Adrenal gland (tissue), 12 donors: Measurements from ENCODE around the gene GJB1. TPM values are rescaled to one million over a fixed set of nuclear protein-coding genes. Genes with fewer than 3 reads are reported as not detected.

Source experiments
- DNase-seq, 7 donors: peaks; one replicate each; pipeline ENCODE4 v3.0.0-alpha.2; 2019 to 2020
- H3K27ac ChIP-seq, 5 donors: fragments of 200-600 bp; sonication (generic) in 4 of 5; 1 replicate in 3 of 5; 2 replicates in 2 of 5; pipeline versions ENCODE4 v1.5.1 to v1.8.0; 2016 to 2020; ENCODE audit warnings: mild to moderate bottlenecking in 1 of 5
- H3K27me3 ChIP-seq: fragments of 200-600 bp; 2 replicates; pipeline ENCODE4 v1.8.0; 2021
- H3K36me3 ChIP-seq, 2 donors: fragments of 200-600 bp; replicated peaks in 1 of 2; 1 replicate in 1 of 2; 2 replicates in 1 of 2; pipeline versions ENCODE4 v1.5.1 to v1.8.0; 2018 to 2022
- H3K4me1 ChIP-seq, 2 donors: fragments of 200-600 bp; replicated peaks in 1 of 2; 1 replicate in 1 of 2; 2 replicates in 1 of 2; pipeline versions ENCODE4 v1.5.1 to v1.8.0; 2018 to 2021
- H3K4me3 ChIP-seq, 4 donors: fragments of 200-600 bp; sonication (generic) in 3 of 4; one replicate each; pipeline ENCODE4 v1.5.1; 2016 to 2018
- H3K9me3 ChIP-seq, 3 donors: fragments of 200-600 bp; sonication (generic) in 1 of 3; replicated peaks in 1 of 3; 1 replicate in 2 of 3; 2 replicates in 1 of 3; pipeline versions ENCODE4 v1.5.1 to v1.8.0; 2016 to 2021
- CTCF ChIP-seq, 6 experiments: fragments of 450-650 bp in 4 of 6; fragments of 200-600 bp in 2 of 6; sonication (generic) in 1 of 6; IDR thresholded peaks; 1 replicate in 5 of 6; 2 replicates in 1 of 6; pipeline versions ENCODE4 v1.5.1 to v1.8.0; 2016 to 2021; ENCODE audit warnings: antibody characterized with exemption in 6 of 6, mild to moderate bottlenecking in 2 of 6, moderate library complexity in 1 of 6
- POLR2A ChIP-seq, 2 donors: fragments of 450-650 bp; IDR thresholded peaks; one replicate each; pipeline ENCODE4 v1.6.1; 2017; ENCODE audit warnings: antibody characterized with exemption in 2 of 2, mild to moderate bottlenecking in 2 of 2, moderate library complexity in 1 of 2
- WGBS, 4 donors: extraction: QIAGEN DNeasy Blood & Tissue Kit in 2 of 4; methylation state at CpG; one replicate each; pipeline versions ENCODE4 v1.1.5 to v1.1.7; 2013 to 2017; 5-methylcytosine and 5-hydroxymethylcytosine counted together
- intact Hi-C, 2 donors: fragments of 100-400 bp; cut with DNase I; formaldehyde crosslinking; loops; one replicate each; pipeline versions ENCODE4 v1.14.1 to v1.15.0; 2022 to 2023
- polyA plus RNA-seq, 3 donors: library from polyadenylated mRNA; stranded (reverse); fragments of 200-250 nt in 2 of 3; fragments of 350-450 nt in 1 of 3; fragmentation: Illumina TruSeq in 1 of 3; extraction: RNeasy Lipid Tissue Mini Kit (QIAGEN cat#74804) in 1 of 3; gene quantifications; one replicate each; pipeline ENCODE4 v1.2.3, GENCODE V29; 2013 to 2014
- total RNA-seq, 9 donors: library from RNA; depleted of rRNA in 4 of 9; stranded (reverse); fragments of >200 nt in 4 of 9; fragments of 120-200 nt in 1 of 9; fragmentation: NEBNext Ultra II Directional in 1 of 9; extraction: Animal tissue kit (Norgen Biotek cat#: 25700) in 1 of 9; gene quantifications; one replicate each; pipeline versions ENCODE4 v1.1.0 to v1.2.4, GENCODE V29; 2013 to 2023
- donor health status: healthy with polysubstance abuse.
- donor health status: Bipolar disorder and iron deficiency.
- donor health status: DM: yes; HTN: yes; CAD: no.
- donor health status: DM: no; HTN: no; CAD: no.
- donor health status: DM: no; HTN: no; CAD: no.
- donor health status: DM: yes; HTN: yes; CAD: no.

The GJB1 gene
- total and polyA plus RNA-seq, 12 donors = 0.18 TPM; not detected in 11

- no peak overlapping the region for H3K27ac ChIP-seq
- DNase-seq = no peak
- H3K4me3 ChIP-seq = no peak overlapping the region
- peaks cover 0 to 3% of the 10 kb centered on the region in 2 donors for H3K4me1 ChIP-seq
- TF ChIP-seq POLR2A (IDR thresholded peaks at IDR 0.05) = no peak
- no peak for TF ChIP-seq CTCF (IDR thresholded peaks at IDR 0.05)
- WGBS, 4 donors = 68 to 89% (median 85%) methylated on average over 4 of the region's 4 CpGs
- no peaks in the 10 kb centered on the region for H3K36me3 ChIP-seq
- no peaks in the 10 kb centered on the region for H3K9me3 ChIP-seq
- intact Hi-C loops = loop anchor here in 1 of 2 donors (10.0 kb wide), 1 partner anchor 200 kb away; no protein-coding TSS in a partner anchor
- no peaks in the 10 kb centered on the region for H3K27me3 ChIP-seq
Observed at GRCh38 chrX:71184803-71185495, 38.1 kb upstream of the GJB1 start.

GRCh38 chrX:71191248-71191647 is 31.8 kb upstream of the GJB1 start:
- intact Hi-C loops = no loop called here

GRCh38 chrX:71195964-71196649 is 26.9 kb upstream of the GJB1 start:
- H3K27me3 ChIP-seq = peaks cover 3% of the 10 kb centered on the region
- intact Hi-C loops = no loop called here
- no peak overlapping the region for H3K4me3 ChIP-seq
- no peak for DNase-seq
- H3K4me1 ChIP-seq = no peaks in the 10 kb centered on the region
- TF ChIP-seq POLR2A (IDR thresholded peaks at IDR 0.05) (no peak), CTCF (IDR thresholded peaks at IDR 0.05) (no peak)
- no peaks in the 10 kb centered on the region for H3K9me3 ChIP-seq
- 46 to 71% (median 55%) methylated on average over 4 of the region's 4 CpGs for WGBS, 4 donors
- no peak overlapping the region for H3K27ac ChIP-seq
- H3K36me3 ChIP-seq = no peaks in the 10 kb centered on the region

More at GRCh38 chrX:71191248-71191647, 31.8 kb upstream of the GJB1 start:
- no peaks in the 10 kb centered on the region for H3K9me3 ChIP-seq
- no peaks in the 10 kb centered on the region for H3K4me1 ChIP-seq
- no peak for DNase-seq
- no peak for TF ChIP-seq CTCF (IDR thresholded peaks at IDR 0.05)
- TF ChIP-seq POLR2A (IDR thresholded peaks at IDR 0.05) = no peak
- H3K4me3 ChIP-seq = no peak overlapping the region
- H3K36me3 ChIP-seq = no peaks in the 10 kb centered on the region
- H3K27me3 ChIP-seq = no peaks in the 10 kb centered on the region
- H3K27ac ChIP-seq = no peak overlapping the region

- intact Hi-C loops = no loop called here
- Histone ChIP-seq H3K27me3 (peaks cover 3% of the 10 kb centered on the region), H3K4me1 (no peaks in the 10 kb centered on the region), H3K36me3 (no peaks in the 10 kb centered on the region), H3K4me3 (no peak overlapping the region), H3K27ac (no peak overlapping the region), H3K9me3 (no peaks in the 10 kb centered on the region)
- TF ChIP-seq POLR2A (IDR thresholded peaks at IDR 0.05) = no peak
- TF ChIP-seq CTCF (IDR thresholded peaks at IDR 0.05) = no peak
- no peak for DNase-seq
- 50 to 76% (median 62%) methylated on average over 3 of the region's 3 CpGs for WGBS, 4 donors
Observed at GRCh38 chrX:71198066-71198465, 25.0 kb upstream of the GJB1 start.
